Stimulated activated CD8-positive, alpha-beta memory T cell treated with anti-CD3 and anti-CD28 coated beads, Interleukin-7, amount 100 ng/mL, for 24 hours (primary cell): ENCODE data around the gene CYFIP1.

Experiments used
- DNase-seq: peaks from one replicate; pipeline ENCODE4 v3.0.0-alpha.2; 2020; ENCODE audit warnings: low read depth

CYFIP1 gene

DNA sequence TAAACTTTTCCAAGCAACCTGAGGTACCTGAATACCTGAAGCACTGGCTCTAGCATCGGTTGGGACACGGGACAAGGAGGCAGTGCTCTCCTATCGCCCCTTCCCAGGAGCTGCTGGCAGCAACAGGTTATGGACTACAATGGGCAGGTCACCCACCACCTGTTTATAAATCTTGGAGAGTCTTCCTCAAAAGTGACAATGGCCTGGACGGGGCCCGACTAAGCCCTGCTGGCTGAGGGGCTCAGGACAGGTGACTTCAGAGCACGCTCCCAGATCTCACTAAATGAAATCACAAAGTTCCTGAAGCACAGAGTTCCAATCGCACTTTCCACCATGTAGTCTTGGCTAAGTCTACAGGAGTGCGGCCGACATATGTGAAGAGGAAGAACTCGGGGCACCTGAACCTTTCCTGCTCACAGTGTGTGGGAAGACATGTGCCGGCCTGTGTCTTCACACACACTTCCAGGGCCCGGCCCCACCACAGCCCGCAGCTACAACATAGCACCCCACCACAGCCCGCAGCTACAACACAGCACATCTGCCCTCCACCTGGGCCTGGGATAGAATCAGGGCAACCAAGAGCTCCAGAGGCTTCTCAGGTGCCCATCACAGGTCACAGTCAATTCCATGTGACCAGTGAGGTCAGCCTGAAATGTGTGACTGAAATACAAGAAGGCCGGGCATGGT is 12.9 kb downstream of the CYFIP1 start:
- DNase-seq = no peak

DNA sequence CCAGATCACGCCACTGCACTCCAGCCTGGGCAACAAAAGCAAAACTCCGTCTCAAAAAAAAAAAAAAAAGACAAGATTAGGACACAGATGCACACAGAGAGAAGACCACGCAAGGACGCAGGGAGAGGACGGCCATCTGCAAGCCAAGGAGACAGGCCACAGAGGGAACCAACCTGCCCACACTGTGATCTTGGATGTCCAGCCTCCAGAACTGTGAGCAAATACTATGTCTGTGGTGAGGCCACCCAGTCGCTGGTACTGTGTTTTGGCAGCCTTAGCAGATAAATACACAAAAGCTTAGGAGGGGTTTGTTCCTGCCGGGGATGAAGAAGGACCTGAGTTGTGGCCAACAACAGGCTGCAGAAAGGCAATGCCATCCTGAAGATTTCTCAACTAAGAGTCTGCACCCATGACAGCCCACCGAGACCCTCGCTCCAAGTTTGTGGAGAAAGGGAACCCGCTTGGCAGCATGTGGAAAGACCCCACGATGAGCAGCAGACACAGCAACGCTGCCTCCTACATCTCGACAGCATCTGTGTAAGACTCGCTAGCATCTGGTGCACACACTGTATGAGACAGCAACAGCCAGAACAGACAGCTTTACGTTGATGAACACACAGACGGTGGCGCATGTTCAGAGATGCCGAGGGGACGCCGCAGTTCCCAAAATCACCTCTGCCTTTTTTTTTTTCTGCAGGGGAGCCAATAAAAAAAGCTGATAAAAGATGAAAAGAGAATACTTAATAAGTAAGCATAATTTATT is 13.7 kb downstream of the CYFIP1 start:
- no peak for DNase-seq

DNA sequence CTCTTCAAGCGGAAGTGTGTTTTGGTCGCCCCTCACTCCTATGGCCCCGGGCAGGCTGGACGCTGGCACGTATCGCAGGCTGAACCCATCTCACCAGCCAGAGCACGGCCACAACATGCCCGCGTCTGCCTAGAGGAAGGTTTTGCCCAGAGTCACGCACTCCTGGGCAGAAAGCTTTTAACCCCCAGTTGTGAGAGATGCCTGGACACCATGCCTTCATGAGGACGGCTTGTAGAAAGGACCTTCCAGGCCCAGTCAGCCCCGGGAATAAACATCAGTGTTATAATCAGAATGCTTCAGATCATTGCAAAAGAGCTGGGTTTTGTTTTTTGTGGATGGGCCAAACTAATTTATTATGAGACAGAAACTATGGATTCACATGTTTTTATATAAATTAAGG is 16.5 kb downstream of the CYFIP1 start:
- no peak for DNase-seq

GRCh38 chr15:22962611-22963010 is 17.6 kb downstream of the CYFIP1 start:
- DNase-seq = no peak

GRCh38 chr15:22961762-22962161 is 18.4 kb downstream of the CYFIP1 start:
- no peak for DNase-seq

DNA sequence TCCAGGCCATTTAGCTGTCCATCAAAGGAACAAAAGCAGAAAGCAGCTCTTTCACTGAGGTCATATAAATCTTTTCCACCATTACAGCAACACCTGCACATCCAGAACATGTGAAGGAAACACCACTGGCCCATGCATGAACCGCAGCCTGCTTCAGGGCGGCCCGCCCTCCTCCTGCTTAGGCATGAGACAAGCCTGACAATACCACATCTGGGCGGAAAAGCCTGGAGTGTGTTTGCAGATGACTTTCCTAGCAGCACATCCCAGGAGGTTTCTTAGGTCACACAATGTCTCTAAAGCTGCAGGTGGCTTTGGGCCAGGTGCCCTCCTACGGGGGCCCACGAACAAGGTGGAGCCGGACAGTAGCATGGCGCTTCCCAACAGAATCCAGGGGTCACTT is 19.6 kb downstream of the CYFIP1 start:
- no peak for DNase-seq

- no peak for DNase-seq
Observed at GRCh38 chr15:22960126-22960525, 20.0 kb downstream of the CYFIP1 start.

GRCh38 chr15:22959321-22960101 is 20.7 kb downstream of the CYFIP1 start:
- DNase-seq = no peak

DNA sequence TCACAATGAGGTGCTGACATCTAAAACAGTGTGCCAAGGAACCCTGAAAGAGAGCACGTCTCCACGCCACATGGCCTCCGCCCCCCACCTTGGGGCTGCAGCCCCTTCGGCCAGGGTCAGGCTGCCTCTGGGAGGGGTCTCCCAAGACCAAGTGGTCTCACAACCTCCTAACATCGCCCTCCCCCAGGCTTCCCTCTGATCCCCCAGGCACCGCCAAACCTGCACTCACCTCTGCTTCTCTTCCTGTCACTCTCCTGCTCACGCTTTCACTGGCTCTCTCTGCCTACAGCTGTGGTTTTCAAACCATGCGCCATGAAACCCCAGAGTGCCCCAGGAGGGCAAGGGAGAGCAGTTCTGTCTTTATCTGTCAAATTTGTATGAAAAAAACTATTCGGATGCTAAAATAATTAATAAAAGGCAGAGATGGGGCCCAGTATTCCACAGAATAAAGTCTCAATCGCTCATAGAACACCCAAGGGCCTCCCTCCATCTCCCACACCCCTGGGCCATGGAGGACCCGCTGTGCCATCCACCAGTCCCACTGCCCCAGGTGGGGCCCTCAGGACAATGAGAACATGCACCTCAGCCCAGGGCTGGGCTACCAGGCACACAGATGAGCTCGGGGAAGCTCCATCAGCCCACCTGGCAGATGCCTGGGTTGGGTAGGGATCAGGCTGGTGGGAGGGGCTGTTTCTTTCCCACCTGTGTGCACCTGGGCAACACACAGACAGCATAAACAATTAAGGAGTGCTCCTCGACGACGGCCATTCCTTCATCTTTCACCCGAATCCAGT is 21.5 kb downstream of the CYFIP1 start:
- no peak for DNase-seq

GRCh38 chr15:22956978-22957260 is 23.2 kb downstream of the CYFIP1 start:
- DNase-seq = no peak

GRCh38 chr15:22956257-22956977 is 23.8 kb downstream of the CYFIP1 start:
- DNase-seq = no peak

DNA sequence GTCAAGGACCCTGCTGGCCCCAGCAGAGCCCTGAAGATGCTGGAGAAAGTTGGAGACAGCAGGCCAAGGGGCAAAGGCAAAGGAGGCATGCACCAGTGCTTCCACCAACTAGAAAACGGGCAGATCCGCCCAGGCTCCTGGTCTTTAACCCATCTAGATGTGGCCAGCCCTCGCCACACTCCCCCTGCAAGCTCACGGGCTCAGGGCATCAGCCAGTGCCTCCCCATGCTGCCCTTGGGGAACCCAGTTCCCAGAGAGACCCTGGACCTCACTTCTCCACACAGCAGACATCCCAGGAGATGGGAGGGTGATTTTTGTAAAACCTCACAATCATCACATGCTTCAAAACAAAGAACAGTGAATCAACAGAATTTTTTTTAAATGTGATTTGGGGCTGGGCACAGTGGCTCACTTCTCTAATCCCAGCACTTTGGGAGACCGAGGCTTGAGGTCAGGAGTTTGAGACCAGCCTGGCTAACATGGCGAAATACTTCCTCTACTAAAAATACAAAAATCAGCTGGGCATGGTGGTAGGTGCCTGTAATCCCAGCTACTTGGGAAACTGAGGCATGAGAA is 24.5 kb downstream of the CYFIP1 start:
- DNase-seq = no peak

DNA sequence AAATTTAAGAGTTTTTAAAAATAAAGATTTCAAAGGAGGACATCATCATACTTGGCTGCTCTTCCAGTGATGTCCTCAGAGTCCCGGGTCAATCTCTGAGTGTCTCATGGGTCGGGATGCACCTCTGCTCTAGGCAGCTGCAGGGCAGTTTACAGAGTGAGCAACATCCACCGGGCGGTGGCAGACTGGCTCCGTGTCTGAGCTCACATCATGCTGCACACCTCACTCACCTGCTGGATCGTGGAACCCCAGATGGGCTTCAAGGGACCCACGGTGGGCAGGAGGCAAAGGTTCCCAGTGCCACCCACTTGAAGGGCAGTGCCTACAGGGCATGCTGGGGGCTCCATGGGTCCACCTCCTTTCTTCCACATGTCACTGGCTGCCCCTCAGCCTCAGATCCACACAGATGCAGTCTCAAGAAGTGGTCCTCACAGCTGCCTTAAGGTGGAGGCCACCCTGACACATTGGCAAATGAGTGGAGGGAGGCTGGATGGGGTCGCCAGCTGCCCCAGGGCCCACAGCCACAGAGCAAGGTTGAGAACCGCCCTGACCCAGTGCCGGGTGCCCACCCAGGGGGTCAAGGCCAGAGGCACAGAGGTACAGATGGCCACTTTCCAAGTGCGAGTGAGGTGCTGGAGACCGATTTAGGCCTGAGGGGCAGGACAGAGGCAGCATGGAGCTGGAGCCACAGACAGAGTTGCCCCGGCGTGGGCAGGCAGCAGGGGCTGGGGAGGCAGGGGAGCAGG is 25.2 kb downstream of the CYFIP1 start:
- DNase-seq = no peak

GRCh38 chr15:22954326-22954725 is 25.8 kb downstream of the CYFIP1 start:
- no peak for DNase-seq

- no peak for DNase-seq
Observed at GRCh38 chr15:22952796-22953579, 27.2 kb downstream of the CYFIP1 start.

DNA sequence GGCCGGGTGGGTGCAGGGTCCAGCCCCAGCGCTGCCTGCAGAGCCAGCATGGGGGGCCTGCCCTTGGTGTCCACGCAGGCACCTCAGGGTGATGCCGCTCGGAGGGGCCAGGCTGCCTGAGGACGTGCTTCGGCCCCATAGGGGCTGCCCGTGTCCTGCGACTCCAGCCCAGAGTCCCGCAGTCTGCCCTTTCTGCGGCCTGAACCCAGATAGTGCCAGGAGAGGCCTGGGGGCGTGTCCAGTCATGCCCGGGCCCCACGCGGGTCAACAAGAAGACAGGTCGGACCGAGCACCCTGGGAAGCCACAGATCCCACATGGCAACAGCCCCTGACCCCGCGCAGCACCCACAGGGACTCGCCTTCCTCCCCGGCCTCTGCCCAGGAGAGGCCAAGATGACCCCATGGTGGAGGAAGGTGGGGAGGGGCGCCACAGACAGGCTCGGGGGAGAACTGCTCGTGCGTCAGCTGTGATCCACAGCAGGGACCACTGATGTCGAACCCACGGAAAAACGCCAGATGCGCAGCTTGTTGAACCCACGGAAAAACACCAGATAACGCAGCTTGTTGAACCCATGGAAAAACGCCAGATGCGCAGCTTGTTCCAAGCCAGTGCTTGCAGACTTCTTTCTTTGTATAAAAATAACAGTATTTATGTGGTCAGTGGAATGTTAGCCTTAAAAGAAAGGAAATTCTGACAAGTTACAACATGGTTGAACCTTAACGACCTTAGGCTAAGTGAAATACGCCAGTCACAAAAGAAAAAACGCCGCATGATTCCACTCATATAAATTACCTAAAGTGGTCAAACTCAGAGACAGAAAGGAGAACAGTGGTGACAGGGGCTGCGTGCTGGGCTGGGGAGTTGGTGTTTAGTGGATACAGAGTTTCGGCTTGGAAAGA is 28.5 kb downstream of the CYFIP1 start:
- no peak for DNase-seq

GRCh38 chr15:22951031-22951380 is 29.2 kb downstream of the CYFIP1 start:
- no peak for DNase-seq

DNA sequence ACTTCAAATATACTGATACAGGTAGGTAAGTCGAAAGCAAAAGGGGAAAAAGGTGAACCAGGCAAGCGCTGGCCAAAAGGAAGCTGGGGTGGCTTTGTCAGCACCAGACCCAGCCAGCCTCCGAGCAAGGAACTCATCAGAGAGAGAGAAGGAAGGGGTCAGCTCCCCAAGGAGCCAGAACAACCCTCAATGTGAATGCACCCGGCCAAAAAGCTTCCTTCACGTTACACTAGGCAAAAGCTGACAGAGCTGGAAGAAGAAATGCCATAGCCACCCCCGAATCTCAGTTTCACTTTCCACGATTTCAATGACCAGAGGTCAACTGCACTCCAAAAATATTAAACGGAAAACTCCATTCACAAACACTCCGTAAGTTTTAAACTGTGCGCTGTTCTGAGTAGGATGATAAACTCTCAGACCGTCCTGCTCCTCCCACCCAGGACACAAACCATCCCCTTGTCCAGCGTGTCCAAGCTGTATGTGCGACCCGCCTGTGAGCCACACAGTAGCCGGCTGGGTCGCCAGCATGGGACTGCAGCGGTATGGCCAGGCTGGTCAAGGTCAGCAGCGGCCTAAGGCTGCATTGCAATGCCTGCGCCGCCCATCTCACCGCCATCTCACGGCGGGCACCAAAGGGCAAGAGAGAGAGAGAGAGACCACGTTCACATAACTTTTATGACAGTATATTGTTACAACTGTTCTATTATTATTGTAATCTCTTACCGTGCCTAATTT is 29.7 kb downstream of the CYFIP1 start:
- no peak for DNase-seq
